HTR-8/SVneo (cell line): Measurements from ENCODE around the gene APBB1IP.
"Not testable (repeated sequence)": the region's sequence is repeated elsewhere in the genome, so short reads cannot be mapped to it uniquely, and the experiment has no call there.

Experiments
- DNase-seq: peaks from one replicate; pipeline ENCODE4 v3.0.0; 2011; ENCODE audit warnings: low spot score, mixed read lengths; ENCODE audit not compliant: insufficient read length
- FAIRE-seq: peaks from 2 replicates; lab custom pipeline; 2011; peaks lifted over from hg19 to GRCh38; lab: Jason Lieb, UNC

Gene APBB1IP, protein sequence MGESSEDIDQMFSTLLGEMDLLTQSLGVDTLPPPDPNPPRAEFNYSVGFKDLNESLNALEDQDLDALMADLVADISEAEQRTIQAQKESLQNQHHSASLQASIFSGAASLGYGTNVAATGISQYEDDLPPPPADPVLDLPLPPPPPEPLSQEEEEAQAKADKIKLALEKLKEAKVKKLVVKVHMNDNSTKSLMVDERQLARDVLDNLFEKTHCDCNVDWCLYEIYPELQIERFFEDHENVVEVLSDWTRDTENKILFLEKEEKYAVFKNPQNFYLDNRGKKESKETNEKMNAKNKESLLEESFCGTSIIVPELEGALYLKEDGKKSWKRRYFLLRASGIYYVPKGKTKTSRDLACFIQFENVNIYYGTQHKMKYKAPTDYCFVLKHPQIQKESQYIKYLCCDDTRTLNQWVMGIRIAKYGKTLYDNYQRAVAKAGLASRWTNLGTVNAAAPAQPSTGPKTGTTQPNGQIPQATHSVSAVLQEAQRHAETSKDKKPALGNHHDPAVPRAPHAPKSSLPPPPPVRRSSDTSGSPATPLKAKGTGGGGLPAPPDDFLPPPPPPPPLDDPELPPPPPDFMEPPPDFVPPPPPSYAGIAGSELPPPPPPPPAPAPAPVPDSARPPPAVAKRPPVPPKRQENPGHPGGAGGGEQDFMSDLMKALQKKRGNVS

DNA sequence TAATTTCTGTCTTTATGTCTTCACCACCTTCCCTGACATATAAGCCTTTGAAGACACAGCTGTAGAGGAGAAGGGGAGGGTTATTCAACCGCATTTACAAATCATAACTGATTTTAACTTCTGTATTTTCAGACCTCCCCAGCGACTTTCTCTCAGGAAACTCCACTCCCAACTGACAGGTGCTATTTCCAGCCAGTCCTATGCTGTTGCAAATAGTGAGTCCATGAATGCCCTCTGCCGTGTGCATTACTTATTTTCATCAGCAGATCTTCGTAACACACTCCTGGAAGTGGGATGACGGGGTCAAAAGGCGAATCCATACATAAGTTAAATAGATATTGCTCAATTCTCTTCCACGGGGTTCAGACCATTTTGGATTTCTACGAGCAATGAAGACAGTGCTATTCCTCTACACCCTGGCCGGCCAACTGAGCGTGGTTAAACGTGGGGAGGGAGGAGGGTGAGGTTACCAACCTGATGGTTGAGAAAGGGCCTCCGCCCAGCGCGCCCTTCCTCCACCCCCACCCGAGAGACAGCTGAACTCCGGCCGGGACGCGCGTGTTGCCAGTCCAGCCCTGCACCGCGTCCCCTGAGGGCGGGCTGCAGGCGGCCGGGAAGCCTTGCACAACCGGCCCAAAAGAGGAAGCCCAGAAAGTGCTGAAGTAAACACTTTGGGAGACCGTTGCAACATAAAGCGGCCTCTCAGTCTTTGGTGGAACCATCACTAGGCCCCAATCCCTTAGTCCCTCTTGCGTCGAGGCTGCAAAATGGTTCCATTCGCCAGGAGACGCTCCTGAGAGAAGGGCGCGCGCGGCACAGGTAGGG, at the start of gene APBB1IP:
TSS of gene APBB1IP (plus strand) at position 705 of the 825 bp plus-strand sequence. CDS start 53,986 bp downstream, outside the sequence.
- no peak for FAIRE-seq

DNA sequence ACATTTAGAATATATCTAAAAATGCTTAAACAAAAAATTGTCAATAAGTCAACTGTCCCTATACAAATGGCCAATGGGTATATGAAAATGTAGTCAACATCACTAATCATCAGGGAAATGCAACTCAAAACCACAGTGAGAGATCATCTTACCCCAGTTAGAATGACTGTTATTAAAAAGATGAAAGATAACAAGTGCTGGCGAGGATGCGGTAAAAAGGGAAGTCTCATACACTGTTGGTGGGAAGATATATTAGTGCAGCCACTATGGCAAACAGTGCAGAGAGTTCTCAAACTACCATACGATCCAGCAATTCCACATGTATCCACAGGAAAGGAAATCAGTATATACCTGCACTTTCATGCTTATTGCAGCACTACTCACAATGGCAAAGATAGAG, 48.6 kb upstream of the APBB1IP start:
- no peak for DNase-seq
- no peak for FAIRE-seq

More for the DNA sequence above, at the start of gene APBB1IP:
- no peak for DNase-seq

DNA sequence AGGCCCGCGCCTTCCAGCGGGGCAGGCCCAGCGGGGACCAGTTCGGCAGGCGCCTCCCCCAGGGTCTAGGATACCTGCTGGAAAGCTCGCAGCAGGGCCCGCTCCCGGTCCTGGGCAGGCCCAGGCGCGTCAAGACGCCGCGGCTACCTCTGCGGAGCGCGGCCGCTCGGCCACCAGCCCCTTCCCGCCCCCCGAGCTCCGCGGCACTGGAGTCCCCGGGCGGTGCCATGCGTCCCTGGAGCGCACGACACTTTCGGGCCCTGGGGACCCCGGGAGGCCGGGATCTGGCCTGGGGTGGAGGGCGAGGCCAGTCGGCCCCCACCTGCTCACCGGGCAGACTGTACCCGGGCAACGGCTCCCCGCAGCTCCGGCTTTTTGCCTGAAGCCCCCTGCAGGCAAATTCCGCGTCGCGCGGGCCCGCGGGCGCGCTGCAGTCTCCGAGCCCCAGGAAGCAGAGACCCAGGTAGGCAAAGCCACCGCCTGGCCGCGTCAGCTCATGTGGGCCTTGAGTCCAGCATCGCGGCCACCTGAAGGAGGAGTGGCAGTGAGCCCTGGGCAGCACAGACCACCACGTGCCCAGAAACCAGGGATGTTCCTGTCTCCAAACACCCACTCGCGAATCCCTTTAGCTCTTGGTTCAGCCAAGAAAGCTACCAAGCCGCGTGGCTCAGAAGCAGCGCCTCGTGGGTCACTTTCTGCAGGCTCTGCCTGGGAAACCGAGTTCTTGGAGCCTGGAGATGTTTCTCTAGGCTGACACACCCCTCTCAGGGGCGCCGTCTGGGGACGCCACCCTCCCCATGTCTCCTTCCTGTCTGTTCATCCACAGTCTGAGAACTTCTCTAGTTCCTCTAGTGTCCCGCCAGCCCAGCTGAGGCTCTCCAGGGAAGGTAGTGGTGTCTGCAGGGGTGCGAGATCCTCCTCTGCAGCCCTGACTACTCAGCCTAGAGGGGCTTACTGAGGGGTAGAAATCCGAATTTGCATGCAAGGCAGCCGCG, 46.1 kb upstream of the APBB1IP start:
- DNase-seq (no peak), FAIRE-seq (no peak)

DNA sequence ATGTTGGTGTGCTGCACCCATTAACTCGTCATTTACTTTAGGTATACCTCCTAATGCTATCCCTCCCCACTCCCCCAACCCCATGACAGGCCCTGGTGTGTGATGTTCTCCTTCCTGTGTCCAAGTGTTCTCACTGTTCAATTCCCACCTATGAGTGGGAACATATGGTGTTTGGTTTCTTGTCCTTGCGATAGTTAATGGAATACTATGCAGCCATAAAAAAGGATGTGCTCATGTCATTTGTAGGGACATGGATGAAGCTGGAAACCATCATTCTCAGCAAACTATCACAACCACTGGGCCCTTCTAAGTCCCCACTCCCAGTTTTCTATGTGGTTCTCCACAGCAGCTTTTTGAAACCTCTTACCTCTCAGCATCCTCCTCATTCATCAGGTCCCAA, 39.8 kb upstream of the APBB1IP start:
- not testable (repeated sequence) for DNase-seq, FAIRE-seq

DNA sequence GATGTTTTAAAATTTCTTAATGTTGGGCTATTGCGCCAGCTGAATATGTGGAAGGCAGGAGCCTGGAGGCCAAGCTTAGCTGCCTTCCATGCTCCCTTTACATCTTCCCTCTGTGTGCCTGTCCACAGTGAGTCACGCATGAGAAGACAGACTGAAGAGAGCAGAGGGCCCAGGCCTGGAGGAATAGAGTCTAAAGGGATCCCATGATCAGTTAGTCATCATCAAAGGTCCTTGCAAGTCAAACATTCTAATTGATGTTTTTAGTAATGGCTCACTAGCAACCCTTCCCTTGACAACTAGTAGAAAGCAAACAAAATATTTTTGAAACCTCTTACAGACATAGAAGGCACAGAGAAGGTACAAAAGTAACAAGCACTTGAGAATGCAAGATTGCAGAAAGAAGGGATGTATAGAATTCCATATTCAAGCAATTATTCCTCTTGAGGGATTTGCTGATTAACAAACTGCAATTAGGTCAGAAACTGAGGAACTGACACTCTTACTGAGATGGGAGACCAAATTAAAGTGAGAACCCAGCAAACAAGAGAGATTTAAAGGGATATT, 30.7 kb upstream of the APBB1IP start:
- FAIRE-seq (no peak), DNase-seq (no peak)

DNA sequence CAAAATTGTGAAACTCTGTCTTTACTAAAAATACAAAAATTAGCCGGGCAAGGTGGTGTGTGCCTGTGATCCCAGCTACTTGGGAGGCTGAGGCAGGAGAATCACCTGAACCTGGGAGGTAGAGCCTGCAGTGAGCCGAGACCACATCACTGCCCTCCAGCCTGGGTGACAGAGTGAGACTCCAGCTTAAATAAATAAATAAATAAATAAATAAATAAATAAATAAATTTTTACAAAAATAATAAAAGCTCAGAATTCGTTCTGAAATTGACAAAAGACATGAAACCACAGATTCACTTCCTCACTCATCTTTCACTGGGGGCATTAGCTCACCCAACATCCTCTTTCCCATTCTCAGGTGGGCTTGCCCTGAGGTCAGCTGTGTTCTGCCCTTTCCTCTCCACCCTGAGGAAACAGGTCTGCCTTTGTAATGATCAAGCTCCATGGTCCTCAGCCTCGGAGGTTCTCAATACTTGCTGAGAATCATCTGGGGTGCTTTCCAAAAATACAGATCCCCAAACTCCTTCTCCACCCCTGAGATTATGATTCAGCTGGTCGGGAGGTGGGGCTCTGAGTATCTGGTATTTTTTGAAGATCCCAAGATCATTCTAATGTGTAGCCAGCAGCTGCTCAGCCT, 29.2 kb upstream of the APBB1IP start:
- no peak for DNase-seq
- FAIRE-seq, result no peak

DNA sequence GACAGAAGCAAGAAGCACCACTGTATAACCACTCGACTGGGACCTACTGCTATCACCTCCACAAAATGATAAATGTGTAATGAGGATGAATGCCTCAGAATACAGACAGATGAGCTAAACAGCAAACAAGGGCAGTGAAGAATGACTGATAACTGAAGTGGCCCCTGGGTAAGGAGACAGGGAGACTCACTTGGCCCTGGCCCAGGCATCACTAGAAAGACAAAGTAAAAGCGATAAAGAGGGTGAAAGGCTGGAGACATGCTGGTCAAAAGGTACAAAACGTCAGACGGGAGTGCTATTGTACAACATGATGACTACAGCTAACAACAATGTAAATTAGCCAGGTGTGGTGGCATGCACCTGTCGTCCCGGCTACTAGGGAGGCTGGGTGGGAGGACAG, 27.8 kb upstream of the APBB1IP start:
- DNase-seq (no peak), FAIRE-seq (peak; percentile 44)

DNA sequence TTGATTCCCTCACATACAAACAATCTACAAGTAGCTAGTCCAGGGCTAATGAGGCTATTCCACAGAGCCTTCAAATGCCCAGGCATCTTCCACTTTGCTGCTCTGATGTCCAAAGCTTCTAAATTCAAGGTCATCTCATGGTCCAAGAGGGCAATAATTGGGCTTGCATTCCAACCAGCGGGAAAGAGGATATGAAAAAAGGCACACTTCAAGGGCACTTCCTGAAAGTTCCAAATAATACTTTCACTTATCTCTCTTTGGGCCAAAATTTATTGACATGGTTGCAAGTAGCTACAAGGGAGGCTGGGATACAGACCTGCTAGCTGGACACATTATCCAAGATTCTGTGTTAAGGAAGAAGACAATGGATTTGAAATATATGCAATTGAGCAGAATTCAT, 25.2 kb upstream of the APBB1IP start:
- no peak for FAIRE-seq

DNA sequence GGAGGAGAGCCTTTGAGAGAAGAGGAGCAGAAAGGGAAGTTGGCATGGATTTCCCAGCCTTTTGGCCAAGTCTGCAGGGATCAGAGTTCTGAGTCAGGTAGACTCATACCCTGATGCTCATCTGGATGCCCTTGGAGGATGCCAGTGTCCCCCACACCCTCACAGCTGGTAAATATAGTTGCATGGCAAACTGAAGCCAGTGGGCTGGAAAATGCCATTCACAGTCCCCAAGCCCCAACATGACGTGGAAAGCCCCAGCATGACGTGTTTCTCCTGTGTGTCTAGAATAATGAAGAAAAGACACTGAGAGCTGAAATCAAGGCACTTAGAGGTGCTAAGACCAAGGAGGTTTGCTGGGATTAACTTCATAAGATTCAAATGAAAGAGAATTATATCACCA, 24.8 kb upstream of the APBB1IP start:
- no peak for FAIRE-seq
- no peak for DNase-seq

More for the DNA sequence above, 25.2 kb upstream of the APBB1IP start:
- no peak for DNase-seq

DNA sequence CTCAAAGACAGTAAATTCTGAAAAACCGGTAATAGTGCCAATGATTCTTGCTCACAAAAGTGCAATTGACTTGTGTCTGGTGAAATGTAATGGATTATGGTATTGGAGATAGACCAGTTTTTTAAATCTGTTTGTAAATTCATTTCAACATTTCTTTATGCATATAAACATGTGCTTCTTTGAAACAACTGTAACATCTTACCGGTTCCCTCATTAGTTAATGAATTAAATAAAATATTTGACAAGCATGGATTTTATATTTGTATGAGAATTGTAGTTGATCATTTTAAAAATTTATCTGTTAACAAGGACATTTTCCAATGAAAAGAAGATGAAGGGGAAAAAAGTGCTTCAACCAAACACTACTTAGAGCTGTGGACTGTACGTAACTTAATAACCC, 21.0 kb upstream of the APBB1IP start:
- no peak for DNase-seq
- FAIRE-seq, result no peak

DNA sequence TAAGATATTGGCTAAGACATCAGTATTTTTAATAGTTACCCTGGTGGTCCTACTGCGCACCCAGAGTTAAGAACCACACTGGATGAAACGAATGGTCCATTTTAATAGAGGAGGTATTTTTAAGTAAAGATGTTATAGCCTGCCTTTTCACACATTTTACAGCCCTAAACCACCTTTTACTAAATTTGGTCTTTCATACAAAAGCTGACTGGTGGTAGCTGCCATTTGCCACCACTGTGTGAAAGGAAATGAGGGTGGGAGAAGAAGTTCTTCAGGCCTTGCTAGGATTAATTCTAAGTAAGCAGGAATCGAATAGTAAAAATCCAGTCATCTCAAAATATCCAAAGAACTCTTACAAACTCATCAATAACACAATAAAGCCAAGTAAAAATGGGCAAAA, 15.2 kb upstream of the APBB1IP start:
- DNase-seq (no peak), FAIRE-seq (no peak)

DNA sequence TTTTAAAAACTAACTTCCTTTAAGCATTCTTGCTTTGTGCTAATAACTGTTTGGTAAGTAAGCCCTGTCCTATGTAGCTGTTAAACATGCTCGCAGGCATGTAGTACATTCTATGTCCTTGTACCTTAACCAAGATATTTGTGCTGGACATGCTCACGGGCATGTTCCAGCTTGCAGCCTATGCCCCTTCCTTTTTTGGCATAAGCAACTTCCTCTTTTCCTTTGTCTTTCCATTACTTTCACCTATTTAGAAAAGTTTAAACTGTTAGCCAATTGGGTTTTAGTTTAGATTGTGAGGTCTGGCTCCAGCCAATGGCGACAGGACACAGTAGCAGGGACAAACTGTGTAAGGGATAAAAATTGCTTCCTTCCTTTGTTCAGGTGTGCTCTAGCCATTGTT, 14.4 kb upstream of the APBB1IP start:
- no peak for FAIRE-seq

DNA sequence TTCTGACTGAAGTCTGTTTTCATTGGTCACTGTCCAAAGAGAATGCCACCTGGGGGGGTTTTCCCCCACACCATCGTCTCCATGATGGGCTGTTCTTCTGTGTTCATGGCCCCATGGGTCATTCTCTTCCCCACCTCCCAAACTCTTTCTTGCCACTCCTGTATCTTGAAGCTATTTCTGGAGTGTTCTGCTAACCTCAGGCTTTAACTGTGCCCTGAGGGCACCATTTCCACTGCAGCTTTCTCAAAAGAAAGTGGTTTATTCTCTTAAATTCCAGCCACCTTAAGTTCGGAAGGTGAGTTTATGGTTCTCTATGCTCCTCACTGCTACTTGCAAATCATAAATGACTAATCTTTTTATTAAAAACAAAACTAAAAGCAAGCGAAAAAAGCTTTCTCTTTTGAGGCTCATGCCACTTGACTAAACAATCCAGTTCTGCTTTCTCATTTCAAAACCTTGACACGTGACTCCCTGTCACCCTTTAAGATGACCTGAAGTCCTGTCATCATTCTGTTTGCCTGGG, 7.4 kb upstream of the APBB1IP start:
- no peak for DNase-seq
- FAIRE-seq, result no peak

More for the DNA sequence above, 14.4 kb upstream of the APBB1IP start:
- no peak for DNase-seq

DNA sequence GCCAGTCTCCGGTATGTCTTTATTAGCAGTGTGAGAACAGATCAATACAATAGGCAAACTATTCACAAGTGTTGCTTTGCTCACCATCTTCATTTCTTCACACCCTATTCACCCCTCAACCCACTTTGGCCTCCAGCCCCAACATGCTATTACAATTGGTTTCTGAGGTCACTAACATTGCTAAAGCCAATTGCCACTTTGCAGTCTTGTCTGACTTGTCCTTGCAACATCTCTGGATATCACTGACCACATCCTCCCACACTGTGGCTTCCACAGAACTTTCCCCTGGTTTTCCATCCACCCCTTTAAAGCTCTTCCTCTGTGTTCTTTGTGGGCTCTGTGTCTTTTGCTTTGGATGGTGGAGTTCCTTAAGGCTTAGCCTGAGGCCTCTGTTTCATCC, 5.2 kb upstream of the APBB1IP start:
- no peak for FAIRE-seq
- no peak for DNase-seq

DNA sequence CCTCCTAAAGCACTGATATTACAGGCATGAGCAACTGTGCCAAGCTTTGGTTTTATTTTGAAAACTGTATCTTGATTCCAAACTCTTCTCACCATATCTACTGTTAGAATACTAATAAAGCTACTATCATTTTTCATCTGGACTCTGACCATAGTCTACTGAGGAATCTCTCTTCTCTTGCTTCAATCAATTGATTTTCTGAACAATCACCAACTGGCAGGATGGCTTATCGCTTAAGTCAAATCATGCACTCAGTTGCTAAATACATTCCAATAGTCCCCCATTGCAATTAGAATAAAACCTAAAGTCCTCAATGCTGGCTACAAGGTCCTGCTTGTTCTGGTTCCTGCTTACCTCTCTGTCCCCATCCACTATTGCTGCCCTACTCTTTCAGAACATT, 2.3 kb upstream of the APBB1IP start:
- DNase-seq, result no peak

DNA sequence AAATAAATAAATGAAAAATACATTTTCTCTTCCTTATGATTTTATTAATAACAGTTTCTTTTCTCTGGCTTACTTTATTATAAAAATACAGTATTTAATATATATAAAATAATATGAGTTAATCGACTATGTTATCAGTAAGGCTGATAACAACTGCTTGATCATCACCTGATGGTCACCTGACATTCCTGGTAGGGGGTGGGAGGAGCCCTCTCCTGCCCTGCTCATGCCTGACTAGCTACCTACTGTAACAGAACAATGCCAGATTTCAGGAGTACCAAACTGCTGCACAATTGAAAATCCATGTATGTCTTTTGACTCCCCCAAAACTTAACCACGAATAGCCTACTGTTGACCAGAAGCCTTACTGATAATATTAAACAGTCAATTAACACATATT, 1.3 kb upstream of the APBB1IP start:
- DNase-seq (no peak), FAIRE-seq (no peak)

More for the DNA sequence above, 2.3 kb upstream of the APBB1IP start:
- no peak for FAIRE-seq

DNA sequence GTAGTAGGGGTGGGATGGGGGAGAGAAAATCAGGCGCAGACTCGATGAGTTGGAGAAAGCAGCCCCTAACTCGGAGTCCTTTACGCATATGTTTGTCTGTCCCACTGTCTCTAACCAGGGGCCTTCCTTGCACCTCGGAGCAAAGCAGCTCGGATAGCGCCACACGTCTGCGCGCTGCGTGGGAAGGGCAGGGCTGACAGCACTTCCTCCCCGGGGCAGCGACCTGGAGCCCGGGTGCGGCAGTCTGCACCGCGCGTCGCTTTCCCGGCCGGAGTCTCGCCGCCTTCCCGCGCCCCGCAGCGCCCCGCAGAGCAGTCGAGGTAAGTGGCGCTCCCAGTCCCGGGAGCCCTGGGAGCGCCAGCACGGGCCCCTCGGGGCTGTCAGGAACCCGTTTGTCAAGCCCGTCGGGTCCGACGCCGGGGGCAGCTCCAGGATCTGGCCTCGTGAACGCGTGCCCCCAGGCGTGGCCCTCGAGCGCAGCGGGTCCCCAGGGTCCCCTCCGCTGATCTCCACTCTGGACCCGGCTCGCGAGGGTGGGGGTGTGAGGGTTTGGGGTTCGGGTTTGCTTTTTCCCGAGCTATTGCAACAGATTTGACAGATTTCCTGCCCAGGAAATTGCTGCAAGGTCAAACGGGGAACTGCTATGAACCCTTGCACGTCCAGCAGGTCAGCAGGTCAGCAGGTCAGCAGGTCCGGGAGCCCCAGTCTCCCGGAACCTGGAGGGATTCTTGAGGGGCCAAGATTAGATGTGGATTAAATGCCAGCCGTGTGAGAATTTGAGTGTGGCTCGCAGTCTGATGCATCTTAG, 597 bp downstream of the APBB1IP start:
- FAIRE-seq (no peak), DNase-seq (no peak)
